ENCODE data around the gene OR8G1. TPM values are rescaled to one million over a fixed set of nuclear protein-coding genes. Genes with fewer than 3 reads are reported as not detected.
A peak's percentile ranks its signal among the peaks of the same experiment; 100 is the strongest.

The OR8G1 gene
- total and polyA plus RNA-seq, 9 of the 15 experiments (the other 6 are each of a cell fraction or from before 2014, with no cell fraction given), result 0.03 to 1.4 (median 0.51) TPM; not detected in 1

DNA sequence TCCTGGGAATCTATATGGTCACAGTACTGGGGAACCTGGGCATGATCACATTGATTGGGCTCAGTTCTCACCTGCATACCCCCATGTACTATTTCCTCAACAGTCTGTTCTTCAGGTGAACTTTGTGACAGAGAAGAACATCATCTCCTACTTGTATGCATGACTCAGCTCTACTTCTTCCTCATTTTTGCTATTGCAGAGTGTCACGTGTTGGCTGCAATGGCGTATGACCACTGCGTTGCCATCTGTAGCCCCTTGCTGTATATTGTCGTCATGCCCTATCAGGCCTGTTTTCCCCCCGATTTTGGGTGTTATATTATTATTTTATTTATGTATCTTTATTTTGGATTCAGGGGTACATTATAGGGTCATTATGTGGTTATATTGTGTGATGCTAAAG is 2.4 kb upstream of the OR8G1 start (continued):
- TF ChIP-seq, protein P1, sequence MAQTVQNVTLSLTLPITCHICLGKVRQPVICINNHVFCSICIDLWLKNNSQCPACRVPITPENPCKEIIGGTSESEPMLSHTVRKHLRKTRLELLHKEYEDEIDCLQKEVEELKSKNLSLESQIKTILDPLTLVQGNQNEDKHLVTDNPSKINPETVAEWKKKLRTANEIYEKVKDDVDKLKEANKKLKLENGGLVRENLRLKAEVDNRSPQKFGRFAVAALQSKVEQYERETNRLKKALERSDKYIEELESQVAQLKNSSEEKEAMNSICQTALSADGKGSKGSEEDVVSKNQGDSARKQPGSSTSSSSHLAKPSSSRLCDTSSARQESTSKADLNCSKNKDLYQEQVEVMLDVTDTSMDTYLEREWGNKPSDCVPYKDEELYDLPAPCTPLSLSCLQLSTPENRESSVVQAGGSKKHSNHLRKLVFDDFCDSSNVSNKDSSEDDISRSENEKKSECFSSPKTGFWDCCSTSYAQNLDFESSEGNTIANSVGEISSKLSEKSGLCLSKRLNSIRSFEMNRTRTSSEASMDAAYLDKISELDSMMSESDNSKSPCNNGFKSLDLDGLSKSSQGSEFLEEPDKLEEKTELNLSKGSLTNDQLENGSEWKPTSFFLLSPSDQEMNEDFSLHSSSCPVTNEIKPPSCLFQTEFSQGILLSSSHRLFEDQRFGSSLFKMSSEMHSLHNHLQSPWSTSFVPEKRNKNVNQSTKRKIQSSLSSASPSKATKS (CRISPR knock-in tag; IDR thresholded peaks at IDR 0.05), result no peak
- TF ChIP-seq CXXC5 (CRISPR knock-in tag; IDR thresholded peaks at IDR 0.05), result peak; percentile 65; the same call in 1 of the 2 replicates
- no peak for TF ChIP-seq NCOA4 (IDR thresholded peaks at IDR 0.05; ENCODE audit: partially characterized antibody)
- no peak for TF ChIP-seq JUND (IDR thresholded peaks at IDR 0.05; ENCODE audit: borderline replicate concordance, low read depth, low read length)
- TF ChIP-seq JUND (tag; IDR thresholded peaks at IDR 0.05; ENCODE audit: borderline replicate concordance, low read depth, low read length), result peak; percentile 50; the same call in 1 of the 3 replicates
- no peak for TF ChIP-seq GTF2E2 (tag; IDR thresholded peaks at IDR 0.05)
- no peak for TF ChIP-seq POLR2AphosphoS2 (IDR thresholded peaks at IDR 0.05; ENCODE audit: low read length)
- no peak for TF ChIP-seq ZBTB43 (CRISPR knock-in tag; IDR thresholded peaks at IDR 0.05)
- TF ChIP-seq CTCF (IDR thresholded peaks at IDR 0.05 in 2 of 3, conservative IDR thresholded peaks at IDR 0.05 in 1 of 3; ENCODE audit: insufficient read depth in 2 of 3, low read depth in 1 of 3, low read length in 3 of 3), result no peak
- 0 out of 2 replicates have a peak, but pooled peaks have one; percentile 30 for TF ChIP-seq HINFP (tag; conservative IDR thresholded peaks at IDR 0.05; ENCODE audit: low read depth)
- peak; percentile 67; the same call in 1 of the 2 replicates for TF ChIP-seq TSHZ1 (CRISPR knock-in tag; IDR thresholded peaks at IDR 0.05)
- no peak for TF ChIP-seq ZBTB17 (CRISPR knock-in tag; IDR thresholded peaks at IDR 0.05)
- TF ChIP-seq, protein P2, sequence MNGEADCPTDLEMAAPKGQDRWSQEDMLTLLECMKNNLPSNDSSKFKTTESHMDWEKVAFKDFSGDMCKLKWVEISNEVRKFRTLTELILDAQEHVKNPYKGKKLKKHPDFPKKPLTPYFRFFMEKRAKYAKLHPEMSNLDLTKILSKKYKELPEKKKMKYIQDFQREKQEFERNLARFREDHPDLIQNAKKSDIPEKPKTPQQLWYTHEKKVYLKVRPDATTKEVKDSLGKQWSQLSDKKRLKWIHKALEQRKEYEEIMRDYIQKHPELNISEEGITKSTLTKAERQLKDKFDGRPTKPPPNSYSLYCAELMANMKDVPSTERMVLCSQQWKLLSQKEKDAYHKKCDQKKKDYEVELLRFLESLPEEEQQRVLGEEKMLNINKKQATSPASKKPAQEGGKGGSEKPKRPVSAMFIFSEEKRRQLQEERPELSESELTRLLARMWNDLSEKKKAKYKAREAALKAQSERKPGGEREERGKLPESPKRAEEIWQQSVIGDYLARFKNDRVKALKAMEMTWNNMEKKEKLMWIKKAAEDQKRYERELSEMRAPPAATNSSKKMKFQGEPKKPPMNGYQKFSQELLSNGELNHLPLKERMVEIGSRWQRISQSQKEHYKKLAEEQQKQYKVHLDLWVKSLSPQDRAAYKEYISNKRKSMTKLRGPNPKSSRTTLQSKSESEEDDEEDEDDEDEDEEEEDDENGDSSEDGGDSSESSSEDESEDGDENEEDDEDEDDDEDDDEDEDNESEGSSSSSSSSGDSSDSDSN (IDR thresholded peaks at IDR 0.05; ENCODE audit: borderline replicate concordance in 1 of 2, low read depth in 2 of 2, low read length in 2 of 2), result no peak
- TF ChIP-seq DDX20 (tag; IDR thresholded peaks at IDR 0.05; ENCODE audit: low read depth), result peak; percentile 47; the same call in 1 of the 2 replicates

Measured in K562 (cell line).